GM18502 (cell line): ENCODE measurements around the gene PAPOLG.

Experiments used
- ATAC-seq: cut with Tn5 transposase; IDR thresholded peaks from one replicate; pipeline ENCODE4 v1.9.1; 2021; ENCODE audit warnings: mild to moderate bottlenecking; ENCODE audit not compliant: unreplicated experiment, poor library complexity

The PAPOLG gene

GRCh38 chr2:60756097-60757087 lies at the start of gene PAPOLG:
TSS of gene PAPOLG (plus strand) at chr2:60756268. CDS start at chr2:60756479, 211 bp downstream.
- ATAC-seq: peak; percentile 100

GRCh38 chr2:60707750-60708371 lies 48.2 kb upstream of the PAPOLG start:
- peak; percentile 65 for ATAC-seq

GRCh38 chr2:60708630-60709320 lies 47.3 kb upstream of the PAPOLG start:
- ATAC-seq: no peak

- ATAC-seq: no peak
Measured at GRCh38 chr2:60710707-60711106, 45.4 kb upstream of the PAPOLG start.

GRCh38 chr2:60715561-60715960 lies 40.5 kb upstream of the PAPOLG start:
- no peak for ATAC-seq

- ATAC-seq: no peak
Measured at GRCh38 chr2:60717691-60718090, 38.4 kb upstream of the PAPOLG start.

GRCh38 chr2:60719331-60719730 lies 36.7 kb upstream of the PAPOLG start:
- ATAC-seq: no peak

- ATAC-seq: no peak
Measured at GRCh38 chr2:60725466-60725865, 30.6 kb upstream of the PAPOLG start.

GRCh38 chr2:60728855-60729254 lies 27.2 kb upstream of the PAPOLG start:
- ATAC-seq: no peak

- ATAC-seq: no peak
Measured at GRCh38 chr2:60735496-60736250, 20.4 kb upstream of the PAPOLG start.

GRCh38 chr2:60738679-60739078 lies 17.4 kb upstream of the PAPOLG start:
- no peak for ATAC-seq

GRCh38 chr2:60739156-60739555 lies 16.9 kb upstream of the PAPOLG start:
- no peak for ATAC-seq

GRCh38 chr2:60741576-60741975 lies 14.5 kb upstream of the PAPOLG start:
- ATAC-seq: no peak

- ATAC-seq: no peak
Measured at GRCh38 chr2:60742419-60742818, 13.6 kb upstream of the PAPOLG start.

- ATAC-seq: no peak
Measured at GRCh38 chr2:60745330-60745729, 10.7 kb upstream of the PAPOLG start.

GRCh38 chr2:60745761-60746160 lies 10.3 kb upstream of the PAPOLG start:
- ATAC-seq: no peak

GRCh38 chr2:60746318-60746717 lies 9.8 kb upstream of the PAPOLG start:
- ATAC-seq: no peak

- ATAC-seq: no peak
Measured at GRCh38 chr2:60759654-60760053, 3.6 kb downstream of the PAPOLG start.

GRCh38 chr2:60764736-60765534 lies 8.9 kb downstream of the PAPOLG start:
- ATAC-seq: no peak
